ENCODE data around the gene SDK2.

DNA sequence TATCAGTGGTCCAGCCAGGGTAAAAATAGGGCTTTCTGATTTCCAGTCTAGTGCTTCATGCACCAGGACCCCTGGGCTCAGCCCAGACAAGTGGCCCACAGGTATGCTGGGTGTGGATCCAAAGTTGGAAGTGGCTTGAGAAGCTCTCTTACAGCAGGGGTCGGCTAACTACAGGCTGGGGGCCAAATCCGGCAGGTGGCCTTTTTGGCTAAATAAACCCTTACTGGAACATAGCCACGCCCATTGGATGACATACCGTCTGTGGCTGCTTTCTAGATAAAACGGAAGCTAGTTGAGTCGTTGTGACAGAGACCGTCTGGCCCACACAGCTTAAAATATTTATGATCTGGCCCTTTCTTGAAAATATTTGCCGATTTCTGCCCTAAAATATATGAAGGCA, 213.4 kb downstream of the SDK2 start:
- TF ChIP-seq, protein P1, sequence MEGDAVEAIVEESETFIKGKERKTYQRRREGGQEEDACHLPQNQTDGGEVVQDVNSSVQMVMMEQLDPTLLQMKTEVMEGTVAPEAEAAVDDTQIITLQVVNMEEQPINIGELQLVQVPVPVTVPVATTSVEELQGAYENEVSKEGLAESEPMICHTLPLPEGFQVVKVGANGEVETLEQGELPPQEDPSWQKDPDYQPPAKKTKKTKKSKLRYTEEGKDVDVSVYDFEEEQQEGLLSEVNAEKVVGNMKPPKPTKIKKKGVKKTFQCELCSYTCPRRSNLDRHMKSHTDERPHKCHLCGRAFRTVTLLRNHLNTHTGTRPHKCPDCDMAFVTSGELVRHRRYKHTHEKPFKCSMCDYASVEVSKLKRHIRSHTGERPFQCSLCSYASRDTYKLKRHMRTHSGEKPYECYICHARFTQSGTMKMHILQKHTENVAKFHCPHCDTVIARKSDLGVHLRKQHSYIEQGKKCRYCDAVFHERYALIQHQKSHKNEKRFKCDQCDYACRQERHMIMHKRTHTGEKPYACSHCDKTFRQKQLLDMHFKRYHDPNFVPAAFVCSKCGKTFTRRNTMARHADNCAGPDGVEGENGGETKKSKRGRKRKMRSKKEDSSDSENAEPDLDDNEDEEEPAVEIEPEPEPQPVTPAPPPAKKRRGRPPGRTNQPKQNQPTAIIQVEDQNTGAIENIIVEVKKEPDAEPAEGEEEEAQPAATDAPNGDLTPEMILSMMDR (IDR thresholded peaks at IDR 0.05), result no peak
- TF ChIP-seq POLR2A (IDR thresholded peaks at IDR 0.05), result no peak

Measured in Peyer's patch (tissue), 4 donors.